OCI-LY3 (cell line): ENCODE results near the gene C6orf58.

Experiments
- EZH2phosphoT487 ChIP-seq: fragments of 200-600 bp; shearing (Covaris generic); IDR thresholded peaks from 2 replicates; pipeline ENCODE4 v1.6.1; 2018; ENCODE audit warnings: antibody characterized with exemption, mixed run types, low read depth
- TF ChIP-seq, protein P1 (sequence below): fragments of 200-600, 300-600 bp; sonication (generic); IDR thresholded peaks from 2 replicates; pipeline ENCODE4 v1.5.1; 2014; ENCODE audit warnings: antibody characterized with exemption, low read length, low read depth

DNA sequence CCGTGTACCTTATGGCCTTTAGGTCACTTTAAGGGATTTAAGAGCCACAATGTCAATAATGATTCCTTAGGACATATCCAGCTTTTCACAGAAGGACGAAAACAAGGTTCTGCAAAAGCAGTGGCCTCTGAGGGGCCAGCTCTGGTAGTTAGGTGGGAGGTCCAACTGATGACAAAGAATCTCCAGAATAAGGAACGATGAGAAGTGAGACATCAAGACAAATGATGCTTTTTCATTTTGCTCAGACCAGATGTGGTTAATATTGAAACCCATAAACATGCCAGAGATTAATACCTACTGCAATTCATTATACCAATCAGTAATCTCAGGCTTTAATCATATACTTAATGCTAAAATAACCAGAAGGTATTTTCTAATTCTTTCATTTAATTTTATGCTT is 1.9 kb downstream of the C6orf58 start:
- TF ChIP-seq, protein P1, sequence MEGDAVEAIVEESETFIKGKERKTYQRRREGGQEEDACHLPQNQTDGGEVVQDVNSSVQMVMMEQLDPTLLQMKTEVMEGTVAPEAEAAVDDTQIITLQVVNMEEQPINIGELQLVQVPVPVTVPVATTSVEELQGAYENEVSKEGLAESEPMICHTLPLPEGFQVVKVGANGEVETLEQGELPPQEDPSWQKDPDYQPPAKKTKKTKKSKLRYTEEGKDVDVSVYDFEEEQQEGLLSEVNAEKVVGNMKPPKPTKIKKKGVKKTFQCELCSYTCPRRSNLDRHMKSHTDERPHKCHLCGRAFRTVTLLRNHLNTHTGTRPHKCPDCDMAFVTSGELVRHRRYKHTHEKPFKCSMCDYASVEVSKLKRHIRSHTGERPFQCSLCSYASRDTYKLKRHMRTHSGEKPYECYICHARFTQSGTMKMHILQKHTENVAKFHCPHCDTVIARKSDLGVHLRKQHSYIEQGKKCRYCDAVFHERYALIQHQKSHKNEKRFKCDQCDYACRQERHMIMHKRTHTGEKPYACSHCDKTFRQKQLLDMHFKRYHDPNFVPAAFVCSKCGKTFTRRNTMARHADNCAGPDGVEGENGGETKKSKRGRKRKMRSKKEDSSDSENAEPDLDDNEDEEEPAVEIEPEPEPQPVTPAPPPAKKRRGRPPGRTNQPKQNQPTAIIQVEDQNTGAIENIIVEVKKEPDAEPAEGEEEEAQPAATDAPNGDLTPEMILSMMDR = no peak
- TF ChIP-seq EZH2phosphoT487 = no peak
